Esophagus squamous epithelium (tissue), 5 donors: ENCODE measurements around the gene RALY. TPM values are rescaled to one million over a fixed set of nuclear protein-coding genes. Genes with fewer than 3 reads are reported as not detected.

Experiments
- DNase-seq: peaks from one replicate; lab custom pipeline; 2025; lab: John Stamatoyannopoulos, UW
- H3K27ac ChIP-seq, 4 donors: fragments of 200-600 bp; sonication (generic); one replicate each; pipeline ENCODE4 v1.5.1; 2016 to 2019; ENCODE audit warnings: mild to moderate bottlenecking in 1 of 4
- H3K27me3 ChIP-seq, 4 donors: fragments of 200-600 bp; sonication (generic); 1 replicate in 3 of 4; 2 replicates in 1 of 4; pipeline versions ENCODE4 v1.5.1 to v1.6.0; 2017 to 2021; ENCODE audit warnings: antibody characterized with exemption in 1 of 4
- H3K36me3 ChIP-seq, 3 donors: fragments of 200-600 bp; sonication (generic); one replicate each; pipeline ENCODE4 v1.5.1; 2016 to 2019
- H3K4me1 ChIP-seq, 3 donors: fragments of 200-600 bp; sonication (generic); one replicate each; pipeline ENCODE4 v1.5.1; 2017 to 2019
- H3K4me3 ChIP-seq, 4 donors: fragments of 200-600 bp; sonication (generic); 1 replicate in 3 of 4; 2 replicates in 1 of 4; pipeline ENCODE4 v1.5.1; 2016 to 2019; ENCODE audit warnings: mild to moderate bottlenecking in 2 of 4, moderate library complexity in 1 of 4
- H3K9me3 ChIP-seq, 3 donors: fragments of 200-600 bp; sonication (generic); one replicate each; pipeline ENCODE4 v1.5.1; 2016 to 2019
- POLR2A ChIP-seq, 4 donors: fragments of 450-650 bp; IDR thresholded peaks; one replicate each; pipeline ENCODE4 v1.6.1; 2017; ENCODE audit warnings: antibody characterized with exemption in 4 of 4, mild to moderate bottlenecking in 4 of 4, moderate library complexity in 3 of 4
- WGBS, 2 donors: methylation state at CpG; one replicate each; pipeline ENCODE4 v1.1.5; 2018; 5-methylcytosine and 5-hydroxymethylcytosine counted together
- intact Hi-C: fragments of 100-400 bp; cut with DNase I; formaldehyde crosslinking; loops from one replicate; pipeline ENCODE4 v1.15.0; 2022
- total RNA-seq, 4 donors: library from RNA; depleted of rRNA; stranded (reverse); fragments of >200 nt; gene quantifications; one replicate each; pipeline ENCODE4 v1.1.0, GENCODE V29; 2016
- TF ChIP-seq, protein P1 (sequence below), 6 experiments: fragments of 450-650 bp in 4 of 6; fragments of 200-600 bp in 2 of 6; sonication (generic) in 2 of 6; IDR thresholded peaks; one replicate each; pipeline ENCODE4 v1.5.1; 2016 to 2019; ENCODE audit warnings: antibody characterized with exemption in 6 of 6, mild to moderate bottlenecking in 4 of 6, moderate library complexity in 4 of 6
- donor health status: DM: yes; HTN: yes; CAD: no.

The RALY gene
- total RNA-seq, 4 donors from 2014 or later, result 70.3 to 100 (median 88.2) TPM

GRCh38 chr20:33951171-33951570 is 42.5 kb upstream of the RALY start:
- no peak for DNase-seq
- intact Hi-C loops, result no loop called here
- Histone ChIP-seq H3K27ac (no peak overlapping the region), H3K36me3 (no peaks in the 10 kb centered on the region), H3K9me3 (peaks cover 0 to 16% (median 0%) of the 10 kb centered on the region in 3 donors), H3K4me1 (no peaks in the 10 kb centered on the region), H3K4me3 (no peak overlapping the region), H3K27me3 (no peaks in the 10 kb centered on the region)
- TF ChIP-seq, protein P1, sequence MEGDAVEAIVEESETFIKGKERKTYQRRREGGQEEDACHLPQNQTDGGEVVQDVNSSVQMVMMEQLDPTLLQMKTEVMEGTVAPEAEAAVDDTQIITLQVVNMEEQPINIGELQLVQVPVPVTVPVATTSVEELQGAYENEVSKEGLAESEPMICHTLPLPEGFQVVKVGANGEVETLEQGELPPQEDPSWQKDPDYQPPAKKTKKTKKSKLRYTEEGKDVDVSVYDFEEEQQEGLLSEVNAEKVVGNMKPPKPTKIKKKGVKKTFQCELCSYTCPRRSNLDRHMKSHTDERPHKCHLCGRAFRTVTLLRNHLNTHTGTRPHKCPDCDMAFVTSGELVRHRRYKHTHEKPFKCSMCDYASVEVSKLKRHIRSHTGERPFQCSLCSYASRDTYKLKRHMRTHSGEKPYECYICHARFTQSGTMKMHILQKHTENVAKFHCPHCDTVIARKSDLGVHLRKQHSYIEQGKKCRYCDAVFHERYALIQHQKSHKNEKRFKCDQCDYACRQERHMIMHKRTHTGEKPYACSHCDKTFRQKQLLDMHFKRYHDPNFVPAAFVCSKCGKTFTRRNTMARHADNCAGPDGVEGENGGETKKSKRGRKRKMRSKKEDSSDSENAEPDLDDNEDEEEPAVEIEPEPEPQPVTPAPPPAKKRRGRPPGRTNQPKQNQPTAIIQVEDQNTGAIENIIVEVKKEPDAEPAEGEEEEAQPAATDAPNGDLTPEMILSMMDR (IDR thresholded peaks at IDR 0.05), result no peak
- TF ChIP-seq POLR2A (IDR thresholded peaks at IDR 0.05), result no peak

- no peak overlapping the region for H3K27ac ChIP-seq
- intact Hi-C loops, result no loop called here
- H3K36me3 ChIP-seq, result no peaks in the 10 kb centered on the region
- H3K9me3 ChIP-seq, result no peaks in the 10 kb centered on the region
- H3K27me3 ChIP-seq, result no peaks in the 10 kb centered on the region
- DNase-seq, result no peak
- TF ChIP-seq POLR2A (IDR thresholded peaks at IDR 0.05), result no peak
- TF ChIP-seq, protein P1 (IDR thresholded peaks at IDR 0.05), result no peak
- 72 to 86% methylated on average over 4 of the region's 4 CpGs for WGBS, 2 donors
- no peak overlapping the region for H3K4me3 ChIP-seq
- no peaks in the 10 kb centered on the region for H3K4me1 ChIP-seq
These were observed 39.2 kb upstream of the RALY start for GRCh38 chr20:33954504-33954903.

DNA sequence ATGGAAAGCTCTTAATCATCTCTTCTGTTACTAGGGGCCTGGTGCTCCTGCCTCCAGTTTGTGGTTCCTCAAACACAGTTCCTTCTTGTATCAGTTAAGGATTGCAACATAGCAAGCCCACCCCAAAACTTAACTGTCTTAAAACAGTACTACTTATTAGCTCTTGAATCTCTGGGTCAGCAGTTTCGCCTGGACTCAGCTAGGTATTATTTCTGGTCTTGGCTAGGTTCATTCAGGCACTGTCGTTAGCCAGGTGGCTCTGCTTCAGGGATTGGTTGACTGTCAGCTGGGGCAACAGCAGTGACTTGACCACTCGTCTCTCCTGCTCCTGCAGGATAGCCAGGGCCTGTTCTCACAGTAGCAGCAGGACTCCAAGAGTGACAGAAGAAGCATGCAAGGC is 30.0 kb upstream of the RALY start:
- Histone ChIP-seq H3K27ac (no peak overlapping the region), H3K9me3 (no peaks in the 10 kb centered on the region), H3K27me3 (no peaks in the 10 kb centered on the region), H3K36me3 (no peaks in the 10 kb centered on the region), H3K4me3 (no peak overlapping the region), H3K4me1 (no peaks in the 10 kb centered on the region)
- DNase-seq, result no peak
- TF ChIP-seq POLR2A (IDR thresholded peaks at IDR 0.05), result no peak
- 50 to 76% methylated on average over 2 to 3 of the region's 3 CpGs for WGBS, 2 donors
- intact Hi-C loops, result no loop called here

DNA sequence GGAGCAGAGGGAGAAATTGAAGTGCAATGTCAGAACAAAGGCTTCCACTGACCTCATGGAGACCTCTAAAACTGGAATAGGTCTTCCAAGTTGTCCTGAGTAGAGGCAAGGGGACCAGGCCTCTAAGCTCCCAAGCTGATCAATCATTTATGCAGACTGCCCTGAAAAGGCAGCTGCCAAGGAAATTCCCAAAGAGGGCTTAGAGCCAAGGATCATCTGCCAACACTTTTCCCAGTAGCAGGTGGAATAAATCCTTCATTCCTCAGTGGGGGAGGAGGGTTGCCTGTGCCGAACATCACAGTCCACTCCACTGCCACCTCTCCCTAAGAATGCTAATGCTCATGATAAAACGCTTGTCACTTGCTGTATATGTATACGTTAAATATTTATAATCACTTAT is 29.3 kb upstream of the RALY start:
- intact Hi-C loops, result no loop called here
- no peak overlapping the region for H3K27ac ChIP-seq
- no peaks in the 10 kb centered on the region for H3K27me3 ChIP-seq
- DNase-seq, result no peak
- no peaks in the 10 kb centered on the region for H3K9me3 ChIP-seq
- no peak overlapping the region for H3K4me3 ChIP-seq
- H3K36me3 ChIP-seq, result no peaks in the 10 kb centered on the region
- TF ChIP-seq, protein P1 (IDR thresholded peaks at IDR 0.05), result no peak
- no peak for TF ChIP-seq POLR2A (IDR thresholded peaks at IDR 0.05)
- WGBS, 2 donors, result 67 to 71% methylated on average over 3 of the region's 3 CpGs
- H3K4me1 ChIP-seq, result no peaks in the 10 kb centered on the region

- TF ChIP-seq, protein P1 (IDR thresholded peaks at IDR 0.05), result no peak
- TF ChIP-seq POLR2A (IDR thresholded peaks at IDR 0.05), result no peak
- no peaks in the 10 kb centered on the region for H3K27me3 ChIP-seq
These were observed 26.6 kb upstream of the RALY start for GRCh38 chr20:33967126-33967525.

DNA sequence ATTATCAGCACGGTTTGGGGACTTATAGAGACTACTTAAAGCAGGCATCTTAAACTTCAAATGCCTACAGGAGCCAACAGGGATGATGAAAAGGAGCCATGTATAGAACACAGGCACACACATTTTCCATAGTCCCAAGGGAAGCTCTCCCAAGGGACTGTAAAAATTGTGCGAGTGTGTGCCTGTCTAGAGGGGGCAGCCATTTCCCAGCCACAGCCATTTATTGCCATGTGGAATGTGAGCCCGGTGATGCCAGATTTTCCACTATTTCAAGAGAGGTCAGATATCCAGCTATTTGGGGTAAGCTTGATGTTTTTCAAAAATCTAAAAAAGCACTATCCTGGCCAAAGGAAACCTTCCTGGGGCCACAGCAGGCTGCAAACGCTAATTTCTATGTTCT is 24.1 kb upstream of the RALY start:
- no peaks in the 10 kb centered on the region for H3K9me3 ChIP-seq
- H3K4me1 ChIP-seq, result no peaks in the 10 kb centered on the region
- intact Hi-C loops, result no loop called here
- H3K27me3 ChIP-seq, result no peaks in the 10 kb centered on the region
- WGBS, 2 donors, result 66 to 81% methylated on average over 4 of the region's 4 CpGs
- H3K36me3 ChIP-seq, result no peaks in the 10 kb centered on the region
- no peak for DNase-seq
- TF ChIP-seq, protein P1 (IDR thresholded peaks at IDR 0.05), result no peak
- TF ChIP-seq POLR2A (IDR thresholded peaks at IDR 0.05), result no peak
- no peak overlapping the region for H3K4me3 ChIP-seq
- no peak overlapping the region for H3K27ac ChIP-seq

More at GRCh38 chr20:33967126-33967525, 26.6 kb upstream of the RALY start:
- Histone ChIP-seq H3K36me3 (no peaks in the 10 kb centered on the region), H3K4me3 (no peak overlapping the region), H3K9me3 (no peaks in the 10 kb centered on the region), H3K27ac (no peak overlapping the region), H3K4me1 (no peaks in the 10 kb centered on the region)
- 84 to 85% methylated on average over 8 of the region's 8 CpGs for WGBS, 2 donors
- no peak for DNase-seq
- intact Hi-C loops, result no loop called here
